ENCODE data around the gene LDLRAD1.
"Not testable (repeated sequence)": the region's sequence is repeated elsewhere in the genome, so short reads cannot be mapped to it uniquely, and the experiment has no call there.

The LDLRAD1 gene, protein sequence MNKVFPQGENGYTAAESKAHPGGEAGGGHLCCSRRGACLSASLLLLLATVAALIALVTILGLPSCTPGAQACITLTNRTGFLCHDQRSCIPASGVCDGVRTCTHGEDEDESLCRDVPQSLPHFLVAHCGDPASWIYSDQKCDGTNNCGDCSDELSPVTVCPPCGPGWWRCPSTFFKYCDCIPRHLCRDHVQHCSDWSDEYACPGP

DNA sequence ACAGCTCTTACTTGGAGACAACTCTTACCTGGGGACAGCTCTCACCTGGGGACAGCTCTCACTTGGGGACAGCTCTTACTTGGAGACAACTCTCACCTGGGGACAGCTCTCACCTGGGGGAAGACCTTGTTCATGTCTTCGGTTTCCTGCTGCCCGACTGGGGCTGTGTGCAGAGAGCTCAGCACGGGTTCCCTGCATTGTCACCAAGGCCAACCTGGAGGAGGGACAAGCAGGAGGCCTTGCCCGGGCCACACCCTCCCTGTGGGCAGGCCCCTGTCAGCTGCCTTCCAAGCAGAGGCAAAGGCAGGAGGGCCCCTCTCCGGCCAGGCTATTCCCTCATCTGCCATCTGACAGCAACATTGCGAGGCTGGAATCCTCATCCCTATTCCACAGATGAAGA lies at the start of gene LDLRAD1:
Gene LDLRAD1 (minus strand): TSS at position 208 of the 400 bp plus-strand sequence. CDS start 74 bp downstream, at position 134.
- DNase-seq (ENCODE audit: low spot score) = peak; percentile 30

DNA sequence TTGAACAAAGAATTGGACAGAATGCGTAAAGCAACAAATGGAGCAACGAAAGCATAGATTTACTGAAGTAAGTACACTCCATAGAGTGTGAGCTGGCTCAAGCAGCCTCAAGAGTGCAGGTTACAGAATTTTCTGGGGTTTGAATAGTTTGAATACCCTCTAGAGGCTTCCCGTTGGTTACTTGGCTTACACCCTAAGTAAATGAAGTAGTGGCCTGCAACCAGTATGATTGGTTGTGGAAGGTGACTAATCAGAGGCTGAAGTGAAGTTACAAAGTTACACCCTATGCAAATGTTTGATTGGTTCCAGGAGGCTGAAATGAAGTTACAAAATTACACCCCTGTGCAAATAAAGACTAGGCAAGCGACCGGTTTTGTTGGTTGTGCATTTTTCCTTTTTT lies 46.3 kb upstream of the LDLRAD1 start:
- no peak for DNase-seq (ENCODE audit: low spot score)

DNA sequence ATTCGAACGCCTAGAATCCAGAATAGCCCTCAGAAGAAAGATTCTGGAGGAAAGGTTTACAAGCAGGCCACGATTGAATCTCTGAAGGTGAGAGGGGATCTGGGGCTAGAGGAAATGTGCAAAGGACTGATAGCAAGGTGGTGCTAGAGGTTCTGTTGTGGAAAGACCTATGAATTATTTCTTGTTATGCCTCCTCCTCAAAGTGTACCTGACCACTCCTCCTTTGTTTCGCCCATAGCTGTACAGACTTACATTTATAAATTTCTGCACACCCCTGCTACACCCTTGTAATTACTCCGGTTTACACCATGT lies 36.4 kb upstream of the LDLRAD1 start:
- DNase-seq (ENCODE audit: low spot score) = no peak

DNA sequence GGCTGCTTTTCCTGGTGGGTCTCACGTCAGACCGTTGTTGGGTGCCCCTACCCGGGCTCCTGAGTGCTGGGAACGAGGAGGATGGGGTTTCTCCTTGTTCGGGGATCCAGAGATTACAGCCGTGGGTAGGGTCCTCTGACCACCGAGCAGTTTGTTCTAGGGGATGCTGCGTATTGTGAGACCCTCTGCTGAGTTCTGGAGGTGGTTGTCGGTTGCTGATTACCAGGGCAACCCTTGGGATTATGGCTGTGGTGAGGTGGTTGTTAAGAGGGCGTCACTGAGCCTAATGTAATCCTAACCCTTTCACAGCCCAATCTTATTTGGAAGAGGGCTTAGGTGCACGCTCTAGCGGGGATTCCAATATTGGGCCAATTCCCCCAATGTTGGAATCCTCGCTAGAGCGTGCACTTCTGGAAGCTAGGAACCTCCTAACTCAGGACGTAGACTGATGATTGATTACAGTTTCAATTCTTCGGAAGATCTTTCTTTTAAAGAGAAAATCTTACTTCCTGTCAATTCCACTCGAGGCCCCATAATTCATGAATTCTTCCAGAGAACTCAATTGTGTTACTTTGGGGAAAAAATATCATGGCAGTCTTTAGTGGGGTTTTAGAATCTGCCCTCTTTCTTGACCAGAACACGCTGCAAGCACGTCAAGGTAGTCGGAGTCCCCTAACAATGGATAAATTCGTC lies 35.9 kb upstream of the LDLRAD1 start:
- DNase-seq (ENCODE audit: low spot score) = no peak

DNA sequence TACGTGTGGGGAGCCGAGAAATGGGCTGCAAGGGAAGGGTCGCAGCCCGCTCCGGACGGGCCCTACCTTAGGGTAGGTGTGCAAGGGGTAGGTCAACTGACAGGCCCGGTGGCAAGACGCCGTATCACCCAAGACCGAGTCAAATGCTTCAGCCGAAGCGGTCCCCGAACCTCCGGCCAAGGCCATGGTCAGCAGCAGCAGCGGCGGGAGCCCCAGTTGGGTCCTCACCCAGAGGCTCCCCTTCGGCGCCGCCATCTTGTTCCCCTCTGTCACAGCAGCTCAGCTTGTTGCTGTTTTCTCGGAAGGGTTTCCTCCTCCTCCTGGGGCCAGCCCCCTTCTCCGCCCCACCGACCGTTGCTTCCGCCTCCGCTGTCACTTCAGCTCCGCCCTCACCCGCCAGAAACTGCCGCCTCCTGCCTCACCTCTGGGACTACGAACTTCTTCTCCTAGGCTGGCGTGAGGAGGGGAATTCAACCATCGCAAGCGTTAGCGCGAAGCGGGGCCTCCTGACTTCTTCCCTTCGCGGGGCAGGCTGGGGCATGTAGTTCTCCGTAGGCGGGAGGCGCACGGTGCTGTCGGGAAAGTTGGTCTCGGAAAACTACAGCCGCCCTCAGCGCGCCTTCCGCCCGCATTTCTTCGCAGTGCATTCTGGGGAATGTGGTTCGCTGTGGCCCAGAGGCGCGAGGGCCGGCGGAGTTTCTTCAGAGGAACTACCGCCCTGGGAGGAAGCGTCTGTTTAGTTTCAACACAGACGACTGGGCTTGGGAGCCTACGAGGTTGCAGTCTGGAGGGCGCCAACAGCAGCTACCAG lies 35.2 kb upstream of the LDLRAD1 start, which contains the start of the genes TCEANC2 and TMEM59:
Gene TCEANC2 (plus strand): TSS at position 675 of the 811 bp plus-strand sequence. CDS start 815 bp downstream, outside the sequence.
Gene TMEM59 (minus strand): TSS at position 271 of the 811 bp plus-strand sequence. CDS start 16 bp downstream, at position 255.
- peak; percentile 98 for DNase-seq (ENCODE audit: low spot score)

DNA sequence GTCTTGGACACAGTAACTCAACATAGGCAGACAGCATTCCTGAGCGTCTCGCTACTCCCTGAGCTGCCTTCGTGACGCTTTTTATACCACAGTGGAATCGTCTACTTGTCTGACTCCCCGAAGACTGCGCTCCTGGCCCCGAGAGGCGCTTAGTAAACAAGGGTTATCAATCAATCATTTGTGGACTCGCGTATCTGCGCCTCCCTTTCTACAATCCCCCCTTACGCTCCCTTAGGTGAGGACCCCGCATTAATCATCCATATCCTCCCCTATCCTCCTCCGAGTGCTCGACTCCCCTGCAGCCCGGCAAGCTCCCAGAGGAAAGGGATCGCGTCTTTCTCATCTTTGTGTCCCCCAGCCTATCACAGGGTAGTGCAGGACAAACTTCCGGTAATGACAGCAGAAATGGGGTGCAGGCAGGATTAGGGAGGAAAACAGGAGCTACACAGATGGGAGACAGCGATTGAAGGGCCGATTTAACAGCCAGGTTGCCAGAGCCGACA lies 34.5 kb upstream of the LDLRAD1 start:
- no peak for DNase-seq (ENCODE audit: low spot score)

DNA sequence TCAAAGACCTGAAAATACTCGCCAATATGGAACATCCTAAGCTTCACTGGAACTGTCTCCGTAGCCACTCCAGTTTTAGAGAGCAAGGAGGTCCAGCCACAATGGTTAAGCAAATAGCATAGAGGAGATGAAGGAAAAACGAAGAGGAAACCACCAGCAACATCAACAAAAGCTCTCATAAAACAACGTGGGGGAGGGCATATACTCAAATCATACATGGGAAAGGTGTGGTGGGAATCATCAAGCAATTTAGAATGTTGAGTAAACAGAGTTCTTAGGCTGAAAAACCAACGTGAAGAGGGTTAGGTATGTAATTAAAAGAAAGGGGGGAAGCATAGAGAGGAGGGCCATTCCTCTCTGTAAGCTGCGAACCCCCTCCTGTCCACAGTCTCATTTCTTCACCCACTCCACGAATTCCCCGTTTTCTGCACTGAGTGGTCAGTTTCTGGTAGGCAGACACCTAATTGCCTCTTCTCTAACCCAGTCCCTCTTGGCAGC lies 34.0 kb upstream of the LDLRAD1 start:
- DNase-seq (ENCODE audit: low spot score) = no peak

DNA sequence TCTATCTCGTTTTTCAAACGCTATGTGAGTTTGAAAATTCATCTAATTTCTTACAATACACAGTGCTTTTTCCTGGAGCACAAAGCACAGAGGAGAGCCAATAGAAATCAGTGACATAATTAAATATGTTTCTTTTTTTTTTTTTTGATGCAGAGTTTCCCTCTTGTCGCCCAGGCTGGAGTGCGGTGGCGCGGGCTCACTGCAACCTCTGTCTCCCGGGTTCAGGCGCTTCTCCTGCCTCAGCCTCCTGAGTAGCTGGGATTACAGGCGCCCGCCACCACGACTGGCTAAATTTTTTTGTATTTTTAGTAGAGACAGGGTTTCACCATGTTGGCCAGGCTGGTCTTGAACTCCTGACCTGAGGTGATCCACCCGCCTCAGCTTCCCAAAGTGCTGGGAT lies 32.4 kb upstream of the LDLRAD1 start:
- not testable (repeated sequence) for DNase-seq (ENCODE audit: low spot score)

DNA sequence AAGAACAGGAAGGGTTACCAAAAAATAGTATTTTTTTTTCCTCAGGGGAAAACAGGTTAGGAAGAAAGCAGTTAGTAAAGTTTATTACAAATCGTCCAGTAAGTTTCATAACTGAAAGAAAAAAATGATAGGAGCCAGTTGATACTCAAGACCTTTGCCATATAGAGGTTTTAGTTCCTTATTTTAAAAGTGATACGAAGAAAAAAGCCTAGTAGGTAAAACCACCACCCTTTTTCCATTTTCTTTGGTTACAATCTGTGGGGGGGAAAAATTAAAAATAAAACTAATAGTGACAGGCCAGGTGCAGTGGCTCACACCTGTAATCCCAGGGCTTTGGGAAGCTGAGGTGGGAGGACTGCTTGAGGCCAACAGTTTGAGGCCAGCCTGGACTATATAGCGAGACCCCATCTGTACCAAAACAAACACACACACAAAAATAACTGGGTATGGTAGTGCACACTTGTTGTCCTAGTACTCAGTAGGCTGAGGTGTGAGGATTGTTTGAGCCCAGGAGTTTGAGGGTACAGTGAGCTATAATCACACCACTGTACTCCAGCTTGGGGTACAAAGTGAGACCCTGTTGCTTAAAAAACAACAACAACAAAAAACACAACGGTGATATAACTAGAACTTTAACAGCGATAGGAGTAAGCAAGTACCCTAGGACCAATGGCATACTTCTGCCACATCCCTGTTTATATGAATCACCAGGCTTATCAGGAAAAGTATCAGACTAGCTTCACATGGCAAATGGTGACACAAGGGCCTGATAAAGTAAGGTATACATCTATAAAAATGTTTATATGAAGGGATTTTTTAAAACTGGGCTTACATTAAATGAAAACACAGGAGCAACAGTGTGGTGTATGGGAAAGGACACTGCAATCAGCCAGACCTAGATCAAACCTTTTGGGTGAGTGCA lies 29.7 kb upstream of the LDLRAD1 start:
- no peak for DNase-seq (ENCODE audit: low spot score)

DNA sequence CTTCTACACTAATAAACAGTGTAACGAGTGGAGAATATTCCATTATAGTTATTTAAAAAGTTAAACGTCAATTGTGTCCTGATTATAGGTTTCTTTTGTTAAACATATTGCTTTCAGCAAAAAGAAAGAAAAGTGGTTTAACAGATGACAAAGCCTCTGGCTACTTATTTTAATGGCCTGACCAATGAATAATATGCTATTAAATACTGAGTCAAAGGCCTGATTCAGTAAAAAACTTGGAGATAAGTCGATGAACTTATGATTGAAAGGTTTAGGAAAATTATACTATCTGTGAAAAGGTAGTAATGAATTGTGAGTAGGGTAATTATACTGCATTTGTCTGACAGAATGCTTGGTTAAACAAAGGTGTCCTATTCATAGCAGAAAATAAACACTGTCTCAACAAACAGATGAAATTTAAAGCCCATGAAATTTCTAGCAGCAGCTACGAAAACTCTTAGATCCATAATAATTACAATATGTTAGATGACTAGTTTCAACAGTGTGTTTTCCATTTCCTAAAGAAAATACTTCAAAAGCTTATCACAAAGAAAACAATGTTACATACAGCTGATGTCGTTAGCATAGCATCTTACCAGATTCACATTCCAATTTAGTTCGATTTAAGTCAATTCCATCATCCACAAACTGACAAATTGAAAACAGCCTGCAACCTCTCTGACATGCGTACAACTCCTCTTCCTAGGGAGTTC lies 28.8 kb upstream of the LDLRAD1 start:
- no peak for DNase-seq (ENCODE audit: low spot score)

DNA sequence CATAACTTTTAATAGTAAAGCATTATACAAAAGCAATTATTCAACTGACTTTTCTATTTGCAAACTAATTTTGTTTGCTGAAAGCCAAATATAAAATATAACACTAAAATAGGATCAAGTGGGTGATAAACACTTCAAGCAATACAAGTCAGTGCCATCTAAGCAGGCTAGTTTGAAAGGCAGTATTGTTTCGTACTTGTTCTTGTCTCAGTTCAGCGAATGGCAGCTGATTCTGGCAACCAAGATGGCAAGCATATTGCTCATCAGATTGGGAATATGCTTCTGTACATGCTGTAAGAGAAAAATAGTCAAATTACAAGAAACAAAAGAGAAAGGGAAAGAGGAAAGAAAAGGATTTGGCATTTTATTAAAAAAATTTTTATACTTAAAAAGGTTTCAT lies 27.5 kb upstream of the LDLRAD1 start:
- DNase-seq (ENCODE audit: low spot score) = no peak

DNA sequence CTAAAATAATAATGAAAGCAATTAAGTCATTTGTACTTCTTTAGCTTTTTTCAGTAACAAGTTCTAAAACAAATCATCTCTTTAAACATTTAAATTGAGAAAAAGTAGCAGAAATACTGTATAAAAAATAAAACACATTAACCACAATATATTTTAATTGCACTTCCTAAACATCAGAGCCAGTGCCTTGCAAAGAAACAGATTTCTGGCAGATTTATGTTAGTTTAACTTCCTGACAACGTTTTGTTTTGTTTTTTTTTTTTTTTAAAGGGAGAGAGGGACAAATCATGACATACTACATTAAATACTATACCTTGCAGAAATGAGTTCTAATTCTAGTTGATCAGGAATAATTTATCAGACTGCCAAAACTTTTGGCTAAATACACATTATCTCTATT lies 23.8 kb upstream of the LDLRAD1 start:
- no peak for DNase-seq (ENCODE audit: low spot score)

DNA sequence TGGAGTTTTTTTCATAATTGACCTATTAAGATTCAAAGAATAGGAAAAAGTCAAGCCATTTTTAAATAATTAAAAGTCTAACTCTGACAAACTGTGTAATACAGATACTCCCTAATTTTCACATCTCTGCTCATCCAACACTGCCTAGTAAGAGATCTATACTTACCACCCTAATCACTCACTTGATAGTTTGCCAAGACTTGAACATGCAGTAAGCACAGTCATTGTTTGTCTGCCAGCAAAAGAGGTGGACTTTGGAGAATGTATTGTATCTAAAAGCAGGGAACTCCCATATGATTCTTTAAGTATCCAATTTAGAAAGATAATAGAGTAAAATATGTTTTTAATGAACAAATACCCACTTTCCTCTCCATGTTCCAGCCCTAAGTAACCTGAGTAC lies 19.5 kb upstream of the LDLRAD1 start:
- no peak for DNase-seq (ENCODE audit: low spot score)

DNA sequence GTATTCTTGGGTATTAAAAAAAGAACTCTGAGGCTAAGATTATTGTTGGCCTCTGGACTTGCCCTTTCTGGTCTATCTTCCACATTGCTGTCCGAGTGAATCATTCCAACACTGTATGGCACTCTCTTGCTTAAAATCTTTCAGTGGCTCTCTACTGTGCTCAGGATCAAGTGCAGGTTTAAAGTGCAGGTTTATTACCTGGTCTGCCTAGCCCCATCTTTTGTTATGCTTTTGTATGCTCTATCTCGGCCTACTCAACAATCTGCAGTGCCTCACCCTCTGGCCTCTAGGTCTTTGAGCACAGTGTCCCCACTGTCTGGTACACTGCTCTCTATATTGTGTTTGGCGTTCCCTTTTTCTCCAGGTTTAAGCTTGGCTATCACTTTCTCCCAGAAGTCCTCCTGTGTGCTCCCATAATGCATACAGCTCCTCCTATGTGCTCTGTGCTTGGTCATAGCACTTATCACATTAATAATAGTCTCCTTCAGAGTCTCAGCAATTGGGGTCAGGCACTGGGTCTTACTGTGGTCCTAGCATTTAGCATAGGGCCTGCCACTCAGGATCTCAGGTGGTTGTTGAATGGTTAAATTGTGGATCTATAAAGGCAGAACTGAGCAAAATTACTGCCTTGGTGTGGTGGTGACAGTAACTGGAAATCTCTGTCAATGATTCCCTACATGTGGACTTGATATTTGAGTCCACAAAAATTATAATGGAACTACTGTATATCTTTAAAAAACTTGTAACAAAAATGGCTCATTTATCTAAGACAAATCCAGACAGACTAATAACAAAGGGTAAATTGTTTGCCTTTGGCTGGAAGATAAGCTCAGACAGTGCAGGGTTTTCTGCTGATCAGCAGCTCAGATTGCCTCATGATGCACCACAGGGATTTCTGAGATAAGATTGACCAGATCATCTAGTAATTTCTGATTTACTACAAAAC lies 10.6 kb upstream of the LDLRAD1 start:
- DNase-seq (ENCODE audit: low spot score) = peak; percentile 33

DNA sequence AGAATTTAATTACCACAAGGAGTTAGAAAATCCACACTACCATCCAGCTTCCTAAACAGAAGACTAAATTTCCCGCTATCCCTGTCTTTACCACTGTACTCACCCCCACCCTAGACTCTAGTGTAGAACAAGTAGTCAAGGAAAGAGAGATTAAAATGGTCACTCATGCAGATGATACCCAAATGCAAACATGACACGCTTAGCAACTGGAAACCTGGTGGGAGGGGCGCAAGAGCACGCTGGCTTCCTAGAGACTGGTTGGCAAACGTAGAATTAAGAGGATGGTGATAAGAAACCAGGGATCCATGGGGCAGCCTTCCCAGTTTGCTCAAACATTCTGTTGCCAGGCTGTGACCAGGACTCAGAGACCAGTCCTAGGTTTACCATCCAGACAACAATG lies 9.9 kb upstream of the LDLRAD1 start:
- DNase-seq (ENCODE audit: low spot score) = no peak

DNA sequence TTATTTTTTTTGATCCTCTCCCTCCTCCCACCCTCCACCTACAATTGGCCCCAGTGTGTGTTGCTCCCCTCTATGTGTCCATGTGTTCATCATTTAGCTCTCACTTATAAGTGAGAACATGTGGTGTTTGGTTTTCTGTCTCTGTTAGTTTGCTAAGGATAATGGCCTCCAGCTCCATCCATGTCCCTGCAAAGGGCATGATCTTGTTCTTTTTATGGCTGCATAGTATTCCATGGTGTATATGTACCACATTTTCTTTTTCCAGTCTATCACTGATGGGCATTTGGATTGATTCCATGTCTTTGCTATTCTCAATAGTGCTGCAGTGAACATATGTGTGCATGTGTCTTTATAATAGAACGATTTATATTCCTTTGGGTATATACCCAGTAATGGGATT lies 6.8 kb upstream of the LDLRAD1 start:
- DNase-seq (ENCODE audit: low spot score) = not testable (repeated sequence)

DNA sequence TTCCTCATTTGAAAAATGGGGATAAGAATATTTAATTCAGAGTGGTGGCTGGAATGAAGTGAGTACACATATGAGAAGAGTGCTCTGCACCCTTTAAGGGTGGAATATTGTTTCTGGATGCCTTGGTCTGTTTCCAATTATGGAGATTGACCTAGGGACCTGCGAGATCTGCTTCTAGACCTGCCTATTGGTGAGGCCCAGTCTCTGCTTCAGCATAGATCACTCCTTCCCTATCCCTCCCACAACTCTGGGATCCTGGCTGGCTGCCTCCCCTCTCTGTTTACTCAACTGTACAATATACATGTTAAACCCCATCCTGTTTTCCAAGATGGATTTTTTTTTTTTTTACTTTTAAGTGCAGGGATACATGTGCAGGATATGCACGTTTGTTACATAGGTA lies 6.4 kb upstream of the LDLRAD1 start:
- no peak for DNase-seq (ENCODE audit: low spot score)

DNA sequence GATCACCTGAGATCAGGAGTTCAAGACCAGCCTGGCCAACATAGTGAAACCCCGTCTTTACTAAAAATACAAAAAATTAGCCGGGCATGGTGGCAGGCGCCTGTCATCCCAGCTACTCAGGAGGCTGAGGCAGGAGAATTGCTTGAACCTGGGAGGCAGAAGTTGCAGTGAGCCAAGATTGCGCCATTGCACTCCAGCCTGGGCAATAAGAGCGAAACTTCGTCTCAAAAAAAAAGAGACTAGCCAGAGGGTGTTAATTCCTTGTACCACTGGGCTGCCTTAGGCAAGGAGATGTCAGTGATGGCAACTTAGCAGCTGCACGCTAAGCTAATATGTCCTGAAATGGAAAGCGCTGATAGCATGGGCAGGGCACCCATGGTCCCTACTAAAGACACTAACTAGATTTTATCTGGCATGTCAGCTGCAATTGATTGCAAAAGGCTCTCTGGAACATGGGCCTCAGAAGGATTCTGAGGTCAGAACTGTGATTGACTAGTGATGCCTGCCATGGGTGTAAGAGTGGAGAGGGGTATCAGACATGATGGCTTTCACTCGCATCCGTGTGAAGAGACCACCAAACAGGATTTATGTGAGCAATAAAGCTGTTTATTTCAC lies 1.7 kb upstream of the LDLRAD1 start:
- DNase-seq (ENCODE audit: low spot score) = peak; percentile 28

DNA sequence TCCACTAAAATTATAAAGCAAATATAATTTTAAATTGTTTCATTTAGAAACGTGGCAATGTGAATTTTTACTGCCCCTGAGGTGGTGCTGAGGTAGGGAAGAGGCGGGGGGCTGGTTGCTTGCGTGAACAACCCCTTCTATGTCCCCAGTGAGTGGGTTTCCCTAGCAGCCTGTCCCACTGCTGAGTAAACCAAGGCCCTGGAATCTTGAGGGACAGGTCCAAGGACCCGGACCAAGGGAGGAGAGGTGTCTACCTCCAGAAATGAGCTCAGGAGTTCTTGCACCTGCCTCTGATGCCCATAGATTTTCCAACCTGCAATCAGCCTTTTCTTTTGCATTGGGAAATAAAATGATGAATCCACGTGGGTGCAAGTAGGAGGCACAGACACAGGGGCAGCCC lies 649 bp upstream of the LDLRAD1 start:
- DNase-seq (ENCODE audit: low spot score) = peak; percentile 26
